ENCODE data around the gene MCM3. TPM values are rescaled to one million over a fixed set of nuclear protein-coding genes. Genes with fewer than 3 reads are reported as not detected.

The MCM3 gene
- total RNA-seq, 1 experiment from 2014 or later, result 191 TPM

- H3K4me1 ChIP-seq (ENCODE audit: control insufficient read depth in 1 of 2, insufficient read depth in 2 of 2, low read length in 2 of 2), result no peaks in the 10 kb centered on the region
These were observed 18.6 kb upstream of the MCM3 start for GRCh38 chr6:52303178-52303577.

More at GRCh38 chr6:52303178-52303577, 18.6 kb upstream of the MCM3 start:
- H3K27ac ChIP-seq (ENCODE audit: low read depth, low read length), result no peak overlapping the region
- H3K27me3 ChIP-seq (ENCODE audit: insufficient read depth, low read length), result no peaks in the 10 kb centered on the region
- H3K9me3 ChIP-seq (ENCODE audit: control insufficient read depth in 1 of 2, insufficient read depth in 1 of 2, low read depth in 1 of 2, low read length in 2 of 2), result no peaks in the 10 kb centered on the region
- no peaks in the 10 kb centered on the region for H3K36me3 ChIP-seq (ENCODE audit: control insufficient read depth in 1 of 2, insufficient read depth in 2 of 2, low read length in 2 of 2)
- ATAC-seq (no peak), DNase-seq (ENCODE audit: low read depth, low spot score) (no peak)
- H3K4me3 ChIP-seq (replicated peaks in 1 of 2; ENCODE audit: low read depth in 1 of 2, low read length in 2 of 2), result no peak overlapping the region
- TF ChIP-seq POLR2AphosphoS5 (IDR thresholded peaks at IDR 0.05; ENCODE audit: low read depth, low read length), result no peak
- no peak for TF ChIP-seq ZNF274 (IDR thresholded peaks at IDR 0.05; ENCODE audit: low read depth, low read length)
- TF ChIP-seq SP1 (IDR thresholded peaks at IDR 0.05; ENCODE audit: low read depth), result no peak
- no peak for TF ChIP-seq REST (IDR thresholded peaks at IDR 0.05; ENCODE audit: low read depth)
- no peak for TF ChIP-seq EZH2 (IDR thresholded peaks at IDR 0.05)
- no TSS peak for BruUV-seq (replicated peaks)
- ChIA-PET CTCF (no interaction called here), RAD21 (ENCODE audit: low non-redundant PET in 1 of 2, low total read pairs in 2 of 2, uncharacterized antibody in 2 of 2, unreplicated experiment in 2 of 2) (no interaction called here), POLR2A (no interaction called here)
- no peaks in the 10 kb centered on the region for H3K79me2 ChIP-seq (ENCODE audit: insufficient read depth, low read length)
- no peak overlapping the region for H2AFZ ChIP-seq (ENCODE audit: low read depth, low read length, poor library complexity, severe bottlenecking)
- H3K4me2 ChIP-seq (ENCODE audit: low read length), result no peak overlapping the region
- no peaks in the 10 kb centered on the region for H4K20me1 ChIP-seq (ENCODE audit: insufficient read depth)
- no peaks in the 10 kb centered on the region for H3K9me2 ChIP-seq (ENCODE audit: insufficient read depth)
- no peak overlapping the region for H3K9ac ChIP-seq (ENCODE audit: low read length)
- intact Hi-C loops (cut with micrococcal nuclease), result no loop called here
